ENCODE measurements around the gene SHISAL2A. TPM values are rescaled to one million over a fixed set of nuclear protein-coding genes. Genes with fewer than 3 reads are reported as not detected.

The SHISAL2A gene
- total and polyA plus RNA-seq, 2 of the 13 experiments (the other 11 are each of a cell fraction or from before 2014, with no cell fraction given): not detected

DNA sequence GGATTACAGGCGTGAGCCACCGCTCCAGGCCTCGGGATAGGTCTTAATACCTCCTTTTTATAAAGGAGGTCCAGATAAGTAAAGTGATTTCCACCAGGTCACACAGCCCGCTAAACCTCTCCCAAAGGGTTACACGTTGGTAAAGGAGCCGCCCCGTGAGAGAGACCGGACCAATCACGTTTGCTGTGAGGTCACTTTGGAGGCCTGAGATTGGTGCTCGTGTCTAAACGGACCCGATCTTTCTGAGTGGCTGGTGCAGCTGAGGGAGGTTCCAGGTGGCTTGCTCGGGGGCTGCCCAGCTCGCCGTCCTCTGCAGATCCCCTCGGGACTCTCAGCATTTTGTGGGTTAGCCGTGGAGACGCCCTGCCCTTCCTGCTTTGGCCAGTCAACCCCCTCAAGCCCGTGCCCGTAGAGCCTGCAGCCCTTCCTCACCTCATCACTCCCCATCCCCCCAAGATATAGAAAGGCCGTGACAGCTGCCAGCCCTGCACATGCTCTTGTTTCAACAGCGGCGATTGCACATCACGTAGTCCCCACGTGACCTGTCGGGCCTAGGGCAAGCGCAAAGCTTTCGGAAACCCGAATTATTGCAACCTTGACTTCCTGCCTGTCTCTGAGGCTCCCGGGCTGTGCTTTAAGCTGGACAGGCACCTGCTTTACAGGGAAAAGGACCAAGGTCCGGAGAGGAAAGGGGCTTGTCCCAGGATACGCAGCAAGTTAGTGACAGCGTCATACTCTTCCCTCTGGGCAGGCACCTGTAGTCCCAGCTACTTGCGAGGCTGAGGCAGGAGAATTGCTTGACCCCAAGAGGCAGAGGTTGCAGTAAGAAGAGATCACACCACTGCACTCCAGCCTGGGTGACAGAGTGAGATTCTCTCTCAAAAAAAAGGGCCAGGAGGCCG, 70.2 kb downstream of the SHISAL2A start (continued):
- TF ChIP-seq U2AF1 (optimal IDR thresholded peaks at IDR 0.05; ENCODE audit: low read depth, low read length): peak; percentile 56
- 0 out of 2 replicates have a peak, but pooled peaks have one; percentile 33 for TF ChIP-seq ZNF354B (CRISPR knock-in tag; IDR thresholded peaks at IDR 0.05)
- TF ChIP-seq ZNF780A (CRISPR knock-in tag; IDR thresholded peaks at IDR 0.05): no peak
- no peak; the same call in 1 of the 2 replicates for TF ChIP-seq CBFB (CRISPR knock-in tag; IDR thresholded peaks at IDR 0.05)
- peak; percentile 97 for TF ChIP-seq ZNF274 (CRISPR knock-in tag; IDR thresholded peaks at IDR 0.05)
- TF ChIP-seq, protein P1, sequence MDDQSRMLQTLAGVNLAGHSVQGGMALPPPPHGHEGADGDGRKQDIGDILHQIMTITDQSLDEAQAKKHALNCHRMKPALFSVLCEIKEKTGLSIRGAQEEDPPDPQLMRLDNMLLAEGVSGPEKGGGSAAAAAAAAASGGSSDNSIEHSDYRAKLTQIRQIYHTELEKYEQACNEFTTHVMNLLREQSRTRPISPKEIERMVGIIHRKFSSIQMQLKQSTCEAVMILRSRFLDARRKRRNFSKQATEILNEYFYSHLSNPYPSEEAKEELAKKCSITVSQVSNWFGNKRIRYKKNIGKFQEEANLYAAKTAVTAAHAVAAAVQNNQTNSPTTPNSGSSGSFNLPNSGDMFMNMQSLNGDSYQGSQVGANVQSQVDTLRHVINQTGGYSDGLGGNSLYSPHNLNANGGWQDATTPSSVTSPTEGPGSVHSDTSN (CRISPR knock-in tag; IDR thresholded peaks at IDR 0.05; ENCODE audit: borderline replicate concordance): no peak
- TF ChIP-seq ZNF234 (CRISPR knock-in tag; conservative IDR thresholded peaks at IDR 0.05): no peak
- peak; percentile 85 for TF ChIP-seq NFYB (CRISPR knock-in tag; IDR thresholded peaks at IDR 0.05)
- no peak for TF ChIP-seq TBL1XR1 (IDR thresholded peaks at IDR 0.05; ENCODE audit: borderline replicate concordance, low read length, partially characterized antibody)
- peak; percentile 85; the same call in 1 of the 2 replicates for TF ChIP-seq ZNF446 (CRISPR knock-in tag; IDR thresholded peaks at IDR 0.05)
- TF ChIP-seq RARA (CRISPR knock-in tag; IDR thresholded peaks at IDR 0.05): peak; percentile 57
- TF ChIP-seq ZNF83 (CRISPR knock-in tag; IDR thresholded peaks at IDR 0.05; ENCODE audit: borderline replicate concordance): peak; percentile 80; the same call in 1 of the 2 replicates
- no peak for TF ChIP-seq SYNCRIP (IDR thresholded peaks at IDR 0.05; ENCODE audit: insufficient read depth, low read depth, low read length)
- TF ChIP-seq SMAD1 (CRISPR knock-in tag; IDR thresholded peaks at IDR 0.05; ENCODE audit: borderline replicate concordance, low read depth): peak; percentile 74; the same call in 1 of the 2 replicates
- TF ChIP-seq ZNF44 (CRISPR knock-in tag; IDR thresholded peaks at IDR 0.05): peak; percentile 97
- TF ChIP-seq, protein P2, sequence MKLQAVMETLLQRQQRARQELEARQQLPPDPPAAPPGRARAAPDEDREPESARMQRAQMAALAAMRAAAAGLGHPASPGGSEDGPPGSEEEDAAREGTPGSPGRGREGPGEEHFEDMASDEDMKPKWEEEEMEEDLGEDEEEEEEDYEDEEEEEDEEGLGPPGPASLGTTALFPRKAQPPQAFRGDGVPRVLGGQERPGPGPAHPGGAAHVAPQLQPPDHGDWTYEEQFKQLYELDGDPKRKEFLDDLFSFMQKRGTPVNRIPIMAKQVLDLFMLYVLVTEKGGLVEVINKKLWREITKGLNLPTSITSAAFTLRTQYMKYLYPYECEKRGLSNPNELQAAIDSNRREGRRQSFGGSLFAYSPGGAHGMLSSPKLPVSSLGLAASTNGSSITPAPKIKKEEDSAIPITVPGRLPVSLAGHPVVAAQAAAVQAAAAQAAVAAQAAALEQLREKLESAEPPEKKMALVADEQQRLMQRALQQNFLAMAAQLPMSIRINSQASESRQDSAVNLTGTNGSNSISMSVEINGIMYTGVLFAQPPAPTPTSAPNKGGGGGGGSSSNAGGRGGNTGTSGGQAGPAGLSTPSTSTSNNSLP (IDR thresholded peaks at IDR 0.05; ENCODE audit: low read depth, low read length): no peak
- TF ChIP-seq, protein P3, sequence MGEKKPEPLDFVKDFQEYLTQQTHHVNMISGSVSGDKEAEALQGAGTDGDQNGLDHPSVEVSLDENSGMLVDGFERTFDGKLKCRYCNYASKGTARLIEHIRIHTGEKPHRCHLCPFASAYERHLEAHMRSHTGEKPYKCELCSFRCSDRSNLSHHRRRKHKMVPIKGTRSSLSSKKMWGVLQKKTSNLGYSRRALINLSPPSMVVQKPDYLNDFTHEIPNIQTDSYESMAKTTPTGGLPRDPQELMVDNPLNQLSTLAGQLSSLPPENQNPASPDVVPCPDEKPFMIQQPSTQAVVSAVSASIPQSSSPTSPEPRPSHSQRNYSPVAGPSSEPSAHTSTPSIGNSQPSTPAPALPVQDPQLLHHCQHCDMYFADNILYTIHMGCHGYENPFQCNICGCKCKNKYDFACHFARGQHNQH (CRISPR knock-in tag; IDR thresholded peaks at IDR 0.05): peak; percentile 73
- no peak for TF ChIP-seq MBNL3 (CRISPR knock-in tag; conservative IDR thresholded peaks at IDR 0.05)
- no peak for TF ChIP-seq PRPF4 (IDR thresholded peaks at IDR 0.05; ENCODE audit: low read depth, low read length, poor library complexity, severe bottlenecking)
- no peak for TF ChIP-seq BRCA1 (CRISPR knock-in tag; IDR thresholded peaks at IDR 0.05)
- no peak for TF ChIP-seq MIER3 (CRISPR knock-in tag; IDR thresholded peaks at IDR 0.05; ENCODE audit: borderline replicate concordance)
- TF ChIP-seq, protein P4, sequence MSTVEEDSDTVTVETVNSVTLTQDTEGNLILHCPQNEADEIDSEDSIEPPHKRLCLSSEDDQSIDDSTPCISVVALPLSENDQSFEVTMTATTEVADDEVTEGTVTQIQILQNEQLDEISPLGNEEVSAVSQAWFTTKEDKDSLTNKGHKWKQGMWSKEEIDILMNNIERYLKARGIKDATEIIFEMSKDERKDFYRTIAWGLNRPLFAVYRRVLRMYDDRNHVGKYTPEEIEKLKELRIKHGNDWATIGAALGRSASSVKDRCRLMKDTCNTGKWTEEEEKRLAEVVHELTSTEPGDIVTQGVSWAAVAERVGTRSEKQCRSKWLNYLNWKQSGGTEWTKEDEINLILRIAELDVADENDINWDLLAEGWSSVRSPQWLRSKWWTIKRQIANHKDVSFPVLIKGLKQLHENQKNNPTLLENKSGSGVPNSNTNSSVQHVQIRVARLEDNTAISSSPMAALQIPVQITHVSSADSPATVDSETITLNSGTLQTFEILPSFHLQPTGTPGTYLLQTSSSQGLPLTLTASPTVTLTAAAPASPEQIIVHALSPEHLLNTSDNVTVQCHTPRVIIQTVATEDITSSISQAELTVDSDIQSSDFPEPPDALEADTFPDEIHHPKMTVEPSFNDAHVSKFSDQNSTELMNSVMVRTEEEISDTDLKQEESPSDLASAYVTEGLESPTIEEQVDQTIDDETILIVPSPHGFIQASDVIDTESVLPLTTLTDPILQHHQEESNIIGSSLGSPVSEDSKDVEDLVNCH (CRISPR knock-in tag; IDR thresholded peaks at IDR 0.05): no peak
- TF ChIP-seq ZNF550 (CRISPR knock-in tag; IDR thresholded peaks at IDR 0.05; ENCODE audit: borderline replicate concordance): no peak

Measured in HepG2 (cell line).